Measurements from ENCODE around the gene LY86.

The LY86 gene

DNA sequence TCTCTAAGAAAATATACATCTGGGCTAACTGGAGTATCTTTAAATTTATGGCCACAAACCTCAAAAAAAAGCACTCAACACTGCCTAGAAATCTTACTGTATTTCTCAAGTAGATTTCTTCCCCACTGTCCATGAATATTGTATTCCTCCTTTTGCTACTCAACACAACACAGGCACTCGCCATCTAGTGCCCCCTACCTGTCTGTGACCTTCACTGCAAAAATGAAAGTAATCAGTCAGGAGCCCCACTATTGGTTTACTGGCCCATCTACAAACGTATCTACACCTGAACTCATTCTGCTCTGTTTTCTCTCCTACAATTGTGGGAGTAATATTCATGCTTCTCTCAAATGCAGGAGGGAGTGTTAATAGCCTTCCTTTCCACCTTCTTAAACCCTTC, 58.3 kb downstream of the LY86 start:
- Histone ChIP-seq H3K27me3 (no peaks in the 10 kb centered on the region), H3K36me3 (no peaks in the 10 kb centered on the region), H3K27ac (no peak overlapping the region), H3K4me3 (no peak overlapping the region), H3K4me1 (no peaks in the 10 kb centered on the region), H3K9me3 (peaks cover 0 to 6% (median 0%) of the 10 kb centered on the region in 3 donors)
- no peak for DNase-seq
- TF ChIP-seq, protein P1, sequence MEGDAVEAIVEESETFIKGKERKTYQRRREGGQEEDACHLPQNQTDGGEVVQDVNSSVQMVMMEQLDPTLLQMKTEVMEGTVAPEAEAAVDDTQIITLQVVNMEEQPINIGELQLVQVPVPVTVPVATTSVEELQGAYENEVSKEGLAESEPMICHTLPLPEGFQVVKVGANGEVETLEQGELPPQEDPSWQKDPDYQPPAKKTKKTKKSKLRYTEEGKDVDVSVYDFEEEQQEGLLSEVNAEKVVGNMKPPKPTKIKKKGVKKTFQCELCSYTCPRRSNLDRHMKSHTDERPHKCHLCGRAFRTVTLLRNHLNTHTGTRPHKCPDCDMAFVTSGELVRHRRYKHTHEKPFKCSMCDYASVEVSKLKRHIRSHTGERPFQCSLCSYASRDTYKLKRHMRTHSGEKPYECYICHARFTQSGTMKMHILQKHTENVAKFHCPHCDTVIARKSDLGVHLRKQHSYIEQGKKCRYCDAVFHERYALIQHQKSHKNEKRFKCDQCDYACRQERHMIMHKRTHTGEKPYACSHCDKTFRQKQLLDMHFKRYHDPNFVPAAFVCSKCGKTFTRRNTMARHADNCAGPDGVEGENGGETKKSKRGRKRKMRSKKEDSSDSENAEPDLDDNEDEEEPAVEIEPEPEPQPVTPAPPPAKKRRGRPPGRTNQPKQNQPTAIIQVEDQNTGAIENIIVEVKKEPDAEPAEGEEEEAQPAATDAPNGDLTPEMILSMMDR (IDR thresholded peaks at IDR 0.05), result no peak
- intact Hi-C loops (cut with DNase I; ENCODE audit: low total_unique reads), result no loop called here

DNA sequence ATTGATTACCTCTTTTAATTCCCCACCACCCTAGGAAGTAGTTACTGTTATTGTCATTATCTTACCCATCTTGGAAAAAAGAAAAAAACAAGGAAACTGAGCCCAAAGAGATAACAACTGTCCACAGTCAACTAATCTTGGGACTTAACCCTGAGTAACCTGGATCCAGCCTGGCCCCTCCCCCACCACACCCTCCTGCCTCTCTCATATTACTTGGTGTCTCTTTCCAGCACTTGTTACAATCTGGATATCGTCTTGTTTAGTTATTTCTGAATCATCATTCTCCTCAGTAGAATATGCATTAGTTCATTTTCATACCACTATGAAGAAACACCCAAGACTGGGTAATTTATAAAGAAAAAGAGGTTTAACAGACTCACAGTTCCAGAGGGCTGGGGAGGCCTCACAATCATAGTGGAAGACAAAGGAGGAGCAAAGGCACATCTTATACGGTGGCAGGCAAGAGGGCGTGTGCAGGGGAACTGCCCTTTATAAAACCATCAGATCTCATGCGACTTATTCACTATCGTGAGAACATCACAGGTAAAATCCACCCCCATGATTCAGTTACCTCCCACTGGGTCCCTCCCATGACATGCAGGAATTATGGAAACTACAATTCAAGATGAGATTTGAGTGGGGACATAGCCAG, 60.3 kb downstream of the LY86 start:
- Histone ChIP-seq H3K4me1 (no peaks in the 10 kb centered on the region), H3K27ac (no peak overlapping the region), H3K27me3 (no peaks in the 10 kb centered on the region), H3K36me3 (no peaks in the 10 kb centered on the region), H3K9me3 (peaks cover 0 to 6% (median 0%) of the 10 kb centered on the region in 3 donors), H3K4me3 (no peak overlapping the region)
- intact Hi-C loops (cut with DNase I; ENCODE audit: low total_unique reads), result no loop called here
- DNase-seq, result no peak
- TF ChIP-seq, protein P1 (IDR thresholded peaks at IDR 0.05), result no peak

DNA sequence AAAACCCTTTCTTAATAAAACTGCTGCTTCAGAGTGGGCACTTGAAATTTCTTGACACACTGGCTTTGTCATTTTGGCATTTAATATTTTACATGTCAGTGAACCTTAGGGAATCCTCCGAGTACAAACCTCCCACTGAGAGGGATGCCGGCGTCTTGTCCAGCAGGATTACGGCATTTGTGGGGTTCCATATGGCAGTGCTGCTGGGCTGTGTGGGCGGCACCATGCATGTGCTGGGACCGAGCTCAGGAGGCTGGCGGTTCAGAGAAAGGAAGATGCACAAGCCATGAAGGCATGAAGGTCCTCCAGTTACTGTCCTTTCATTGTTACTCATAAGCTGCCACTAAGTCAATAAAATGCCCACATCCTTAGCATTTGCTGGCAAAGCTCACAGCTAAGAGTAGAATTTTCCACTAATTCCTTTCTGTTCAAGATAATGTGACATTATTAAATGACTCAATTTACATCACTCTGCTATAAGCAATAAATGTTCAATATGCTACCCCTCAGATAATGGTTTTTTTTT, 61.4 kb downstream of the LY86 start:
- H3K9me3 ChIP-seq, result peaks cover 0 to 6% (median 0%) of the 10 kb centered on the region in 3 donors
- intact Hi-C loops (cut with DNase I; ENCODE audit: low total_unique reads), result no loop called here
- peaks cover 0 to 2% (median under 1%) of the 10 kb centered on the region in 4 donors for H3K4me1 ChIP-seq
- no peak overlapping the region for H3K4me3 ChIP-seq
- no peak for DNase-seq
- no peaks in the 10 kb centered on the region for H3K36me3 ChIP-seq
- H3K27ac ChIP-seq, result no peak overlapping the region
- no peaks in the 10 kb centered on the region for H3K27me3 ChIP-seq
- TF ChIP-seq, protein P1 (IDR thresholded peaks at IDR 0.05), result no peak

DNA sequence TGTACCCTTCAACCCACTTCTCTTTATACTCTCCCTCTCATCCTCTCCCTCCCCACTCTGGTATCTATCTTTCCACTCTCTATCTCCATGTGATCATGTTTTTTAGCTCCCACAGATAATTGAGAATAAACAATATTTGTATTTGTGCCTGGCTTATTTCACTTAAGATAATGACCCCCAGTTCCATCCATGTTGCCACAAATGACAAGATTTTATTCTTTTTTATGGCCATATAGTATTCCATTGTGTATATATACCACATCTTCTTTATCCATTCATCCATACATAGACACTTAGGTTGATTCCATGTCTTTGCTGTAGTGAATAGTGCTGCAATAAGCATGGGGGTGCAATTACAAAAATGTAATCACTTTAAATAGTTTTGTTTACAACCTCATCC, 62.3 kb downstream of the LY86 start:
- Histone ChIP-seq H3K9me3 (peaks cover 0 to 6% (median 0%) of the 10 kb centered on the region in 3 donors), H3K4me1 (peaks cover 0 to 7% (median 2%) of the 10 kb centered on the region in 4 donors), H3K4me3 (no peak overlapping the region), H3K36me3 (no peaks in the 10 kb centered on the region), H3K27me3 (no peaks in the 10 kb centered on the region), H3K27ac (no peak overlapping the region)
- DNase-seq, result no peak
- TF ChIP-seq, protein P1 (IDR thresholded peaks at IDR 0.05), result no peak
- intact Hi-C loops (cut with DNase I; ENCODE audit: low total_unique reads), result no loop called here

DNA sequence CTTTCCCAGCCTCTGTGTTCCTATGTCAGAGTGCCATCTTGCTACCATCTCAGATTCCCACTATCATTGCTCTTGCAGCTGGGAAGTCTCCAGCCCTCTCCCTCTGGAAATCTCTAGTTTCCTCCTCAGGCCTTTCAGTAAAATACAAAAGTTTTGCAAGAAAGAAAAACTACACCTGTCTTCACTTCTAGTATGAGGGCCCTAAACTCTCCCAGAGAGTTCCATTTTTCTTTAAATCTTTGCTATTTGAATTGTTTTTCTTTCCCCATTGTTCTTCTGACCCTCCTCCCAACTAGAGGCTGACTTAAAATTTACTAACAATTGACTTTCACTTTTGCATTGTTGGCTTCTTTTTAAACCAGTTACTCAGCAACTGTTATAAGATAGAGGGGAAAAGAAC, 62.8 kb downstream of the LY86 start:
- no peak for DNase-seq
- Histone ChIP-seq H3K27ac (no peak overlapping the region), H3K9me3 (peaks cover 0 to 6% (median 0%) of the 10 kb centered on the region in 3 donors), H3K36me3 (no peaks in the 10 kb centered on the region), H3K4me3 (no peak overlapping the region), H3K4me1 (peaks cover 0 to 7% (median 2%) of the 10 kb centered on the region in 4 donors), H3K27me3 (no peaks in the 10 kb centered on the region)
- TF ChIP-seq, protein P1 (IDR thresholded peaks at IDR 0.05), result no peak
- intact Hi-C loops (cut with DNase I; ENCODE audit: low total_unique reads), result no loop called here
